ENCODE results near the gene ZNHIT1. TPM values are rescaled to one million over a fixed set of nuclear protein-coding genes. Genes with fewer than 3 reads are reported as not detected.
"Not testable (repeated sequence)": the region's sequence is repeated elsewhere in the genome, so short reads cannot be mapped to it uniquely, and the experiment has no call there.

Gene ZNHIT1
- total and polyA plus RNA-seq, 2 of the 8 experiments (the other 6 are each of a cell fraction or from before 2014, with no cell fraction given): 38.2 to 61.7 TPM

DNA sequence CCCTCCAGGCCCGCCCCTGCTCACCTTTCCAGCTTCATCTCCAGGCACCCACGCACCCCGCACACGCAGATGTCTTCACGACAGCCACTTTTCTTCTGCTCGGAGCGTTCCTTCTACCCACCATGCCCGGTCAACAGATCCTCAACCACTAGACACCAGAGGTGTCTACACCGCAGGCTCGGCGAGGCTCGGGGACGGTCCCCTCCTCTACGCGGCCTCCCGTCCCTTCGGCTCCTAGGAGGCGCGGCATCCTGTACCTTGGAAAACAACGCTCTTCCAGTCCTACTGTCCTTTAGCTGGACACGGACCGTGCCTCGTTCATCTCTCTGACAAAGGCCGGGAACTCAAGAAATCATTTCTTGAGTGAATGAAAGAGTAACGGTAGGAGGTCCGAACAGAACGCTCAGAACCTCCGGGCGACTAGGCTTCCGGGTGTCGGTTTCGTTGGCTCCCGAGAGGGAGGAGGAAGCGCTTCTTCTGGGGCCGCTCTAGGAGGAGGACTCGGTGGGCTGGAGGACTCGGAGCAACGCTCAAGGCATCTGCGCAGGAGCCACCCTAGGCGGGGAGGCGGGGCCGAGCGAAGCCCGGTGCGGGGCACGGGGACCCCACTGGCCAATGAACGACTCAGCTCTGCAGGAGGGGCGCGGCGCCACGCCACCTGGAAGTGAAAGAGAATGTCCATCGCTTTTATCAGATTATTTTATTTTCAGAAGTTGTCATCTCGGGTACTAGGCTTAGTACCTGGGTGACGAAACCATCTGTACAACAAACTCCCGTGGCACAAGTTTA, 34.1 kb downstream of the ZNHIT1 start (continued):
- TF ChIP-seq, protein P1, sequence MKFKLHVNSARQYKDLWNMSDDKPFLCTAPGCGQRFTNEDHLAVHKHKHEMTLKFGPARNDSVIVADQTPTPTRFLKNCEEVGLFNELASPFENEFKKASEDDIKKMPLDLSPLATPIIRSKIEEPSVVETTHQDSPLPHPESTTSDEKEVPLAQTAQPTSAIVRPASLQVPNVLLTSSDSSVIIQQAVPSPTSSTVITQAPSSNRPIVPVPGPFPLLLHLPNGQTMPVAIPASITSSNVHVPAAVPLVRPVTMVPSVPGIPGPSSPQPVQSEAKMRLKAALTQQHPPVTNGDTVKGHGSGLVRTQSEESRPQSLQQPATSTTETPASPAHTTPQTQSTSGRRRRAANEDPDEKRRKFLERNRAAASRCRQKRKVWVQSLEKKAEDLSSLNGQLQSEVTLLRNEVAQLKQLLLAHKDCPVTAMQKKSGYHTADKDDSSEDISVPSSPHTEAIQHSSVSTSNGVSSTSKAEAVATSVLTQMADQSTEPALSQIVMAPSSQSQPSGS (IDR thresholded peaks at IDR 0.05; ENCODE audit: low read length): no peak
- TF ChIP-seq POLR2A (IDR thresholded peaks at IDR 0.05; ENCODE audit: control extremely low read depth in 1 of 2, low read depth in 2 of 2, low read length in 2 of 2): peak in 1 of 2 experiments; percentile 72; a peak in 2 of 3 replicates
- TF ChIP-seq SRF (IDR thresholded peaks at IDR 0.05; ENCODE audit: low read depth, low read length): no peak
- TF ChIP-seq, protein P2, sequence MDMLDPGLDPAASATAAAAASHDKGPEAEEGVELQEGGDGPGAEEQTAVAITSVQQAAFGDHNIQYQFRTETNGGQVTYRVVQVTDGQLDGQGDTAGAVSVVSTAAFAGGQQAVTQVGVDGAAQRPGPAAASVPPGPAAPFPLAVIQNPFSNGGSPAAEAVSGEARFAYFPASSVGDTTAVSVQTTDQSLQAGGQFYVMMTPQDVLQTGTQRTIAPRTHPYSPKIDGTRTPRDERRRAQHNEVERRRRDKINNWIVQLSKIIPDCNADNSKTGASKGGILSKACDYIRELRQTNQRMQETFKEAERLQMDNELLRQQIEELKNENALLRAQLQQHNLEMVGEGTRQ (IDR thresholded peaks at IDR 0.05; ENCODE audit: low read length): peak; percentile 88
- peak; percentile 75 for TF ChIP-seq TAF1 (IDR thresholded peaks at IDR 0.05; ENCODE audit: low read depth, low read length)
- TF ChIP-seq MAFK (IDR thresholded peaks at IDR 0.05; ENCODE audit: low read depth, low read length): no peak
- peak; percentile 52; the same call in 1 of the 2 replicates for TF ChIP-seq KDM5A (IDR thresholded peaks at IDR 0.05; ENCODE audit: low read length)

GRCh38 chr7:101253199-101253598, 35.2 kb downstream of the ZNHIT1 start:
- H3K4ac ChIP-seq (replicated peaks; ENCODE audit: insufficient read length, low read depth, low read length); H3K4me2 ChIP-seq (ENCODE audit: insufficient read depth in 1 of 2, low read depth in 2 of 2, low read length in 2 of 2); H2AK5ac ChIP-seq (ENCODE audit: low read depth, low read length); H2AFZ ChIP-seq (ENCODE audit: low read length); H3K27ac ChIP-seq (ENCODE audit: low read depth, low read length); H2BK120ac ChIP-seq (replicated peaks; ENCODE audit: low read depth, low read length); H2BK15ac ChIP-seq (ENCODE audit: low read length); H3K36me3 ChIP-seq (ENCODE audit: control insufficient read depth in 2 of 4, insufficient read depth in 4 of 4, low read length in 3 of 4); H4K8ac ChIP-seq (ENCODE audit: extremely low read depth, insufficient read depth, low read length); H3K14ac ChIP-seq (ENCODE audit: insufficient read length); H3K4me3 ChIP-seq (ENCODE audit: extremely low read depth in 1 of 4, insufficient read depth in 2 of 4, low read depth in 3 of 4, low read length in 4 of 4); H4K20me1 ChIP-seq (replicated peaks in 1 of 2; ENCODE audit: control insufficient read depth in 1 of 2, insufficient read depth in 2 of 2, low read length in 2 of 2); H3K56ac ChIP-seq (replicated peaks; ENCODE audit: insufficient read length, low read depth, low read length); FAIRE-seq; H3K4me1 ChIP-seq (replicated peaks in 1 of 4; ENCODE audit: control insufficient read depth in 3 of 4, insufficient read depth in 4 of 4, low read length in 3 of 4); H3K23ac ChIP-seq (ENCODE audit: insufficient read length); H2BK20ac ChIP-seq (ENCODE audit: low read length); H2BK5ac ChIP-seq (ENCODE audit: low read depth, low read length); H4K91ac ChIP-seq (replicated peaks; ENCODE audit: insufficient read length, low read length); H3K79me1 ChIP-seq (ENCODE audit: low read depth, low read length); H3K18ac ChIP-seq (ENCODE audit: extremely low read depth, low read length); H3K9ac ChIP-seq (replicated peaks in 1 of 4; ENCODE audit: extremely low read depth in 1 of 4, low read depth in 3 of 4, low read length in 3 of 4); H4K5ac ChIP-seq (ENCODE audit: insufficient read length, low read depth, low read length); H2BK12ac ChIP-seq (ENCODE audit: low read depth, low read length); H3K9me3 ChIP-seq (ENCODE audit: insufficient read depth in 2 of 2, low read depth in 1 of 2, low read length in 1 of 2); DNase-seq (ENCODE audit: low read depth in 1 of 2, low spot score in 2 of 2); H3K23me2 ChIP-seq (ENCODE audit: low read depth, low read length); H3K27me3 ChIP-seq (replicated peaks in 1 of 4; ENCODE audit: control insufficient read depth in 3 of 4, extremely low read depth in 1 of 4, insufficient read depth in 3 of 4, low read length in 3 of 4): not testable (repeated sequence)
- ChIA-PET POLR2A (ENCODE audit: partially characterized antibody) (interaction anchor here (1.7 to 2.3 kb wide), 3 partner anchors 12 to 49 kb away, joined by 3 to 14 read pairs (median 7); no protein-coding TSS in a partner anchor), CTCF (ENCODE audit: partially characterized antibody) (interaction anchor here (0.9 to 5.4 kb wide), 5 partner anchors 9 to 61 kb away, joined by 3 to 45 read pairs (median 8); partner anchors contain the start of gene FIS1)
- WGBS, 2 experiments (ENCODE audit: extremely low coverage in 1 of 2, insufficient coverage in 1 of 2, insufficient read length in 1 of 2, insufficient replicate concordance in 2 of 2, low coverage in 1 of 2, low lambda C conversion rate in 2 of 2, missing lambda C conversion rate in 1 of 2): 86% methylated on average over 3 of the region's 5 CpGs; no CpG with 5 or more reads in 1 of the 2 experiments
- H3K79me2 ChIP-seq (ENCODE audit: control insufficient read depth in 1 of 2, insufficient read depth in 2 of 2, low read length in 2 of 2): peaks cover 0 to 29% of the 10 kb centered on the region in 2 experiments; a peak in 3 of 4 replicates
